SK-MEL-5 (cell line): ENCODE data around the gene PPARGC1A. TPM values are rescaled to one million over a fixed set of nuclear protein-coding genes. Genes with fewer than 3 reads are reported as not detected.

Experiments used
- DNase-seq: peaks from one replicate; pipeline ENCODE4 v3.0.0-alpha.2; 2016; ENCODE audit warnings: low read depth, low spot score
- in situ Hi-C: cut with HindIII; loops from 2 replicates; pipeline ENCODE4 v1.10.0; 2016; ENCODE audit warnings: low sequenced_read_pairs, high pct_unique_total_duplicates, low pct_unique_long_range_greater_than_20kb
- total RNA-seq: library from RNA; depleted of rRNA; stranded (reverse); fragments of >200 nt; shearing (Covaris generic); gene quantifications from 2 replicates; pipeline ENCODE4 v1.2.3, GENCODE V29; 2014

PPARGC1A gene
- total RNA-seq, 1 experiment from 2014 or later: 88.7 TPM

DNA sequence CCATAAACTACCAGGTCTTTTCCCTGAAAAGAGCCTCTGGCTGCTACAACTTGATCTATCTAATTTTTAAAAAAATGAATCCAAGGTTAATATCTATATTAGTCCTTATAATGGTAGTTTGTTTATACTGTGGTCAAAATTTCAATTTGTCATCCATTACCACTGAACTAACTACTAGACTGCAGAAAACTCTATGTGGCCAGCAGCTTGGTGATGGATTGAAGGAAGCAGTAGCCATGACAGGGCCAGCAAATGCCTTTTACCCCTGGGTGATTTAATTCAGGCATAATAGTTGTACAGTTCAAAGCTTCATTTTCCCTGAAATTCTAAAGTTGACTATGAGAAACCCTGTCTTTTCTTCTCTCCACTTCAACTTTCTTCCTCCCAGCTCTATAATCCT is 30.4 kb upstream of the PPARGC1A start:
- no peak for DNase-seq
- in situ Hi-C loops: no loop called here

- DNase-seq: no peak
- in situ Hi-C loops: no loop called here
Measured at GRCh38 chr4:23916282-23916681, 26.4 kb upstream of the PPARGC1A start.

DNA sequence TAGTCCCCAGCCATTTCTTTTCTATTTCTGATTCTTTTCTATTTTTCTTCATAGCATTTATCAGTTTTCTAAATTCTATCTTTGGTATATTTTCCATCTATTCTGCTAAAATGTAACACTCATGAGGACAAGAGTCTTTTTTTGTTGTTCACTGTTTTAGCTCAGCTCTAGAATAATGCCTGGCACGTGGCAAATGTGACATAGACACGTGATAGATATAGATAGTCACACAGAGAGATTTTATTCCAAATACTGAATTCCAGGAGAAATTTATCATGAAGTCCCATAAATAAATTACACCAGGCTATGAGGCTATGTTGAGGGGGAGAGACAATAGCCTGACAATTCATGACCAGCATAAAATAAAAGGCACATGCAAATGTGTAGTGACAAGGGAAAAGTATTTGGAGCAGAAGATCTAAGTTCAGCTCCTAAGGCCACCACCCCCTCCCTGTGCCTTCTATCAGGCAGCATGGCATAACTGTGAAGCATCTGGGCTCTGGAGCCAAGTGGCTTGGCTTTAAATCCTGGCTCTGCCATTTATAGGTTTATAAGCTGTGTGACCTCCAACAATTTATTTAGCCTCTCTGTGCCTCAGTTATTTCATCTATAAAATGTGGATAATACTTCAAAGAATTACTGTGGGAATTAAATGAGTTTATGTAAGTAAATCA is 25.7 kb upstream of the PPARGC1A start:
- no peak for DNase-seq
- in situ Hi-C loops: no loop called here

- in situ Hi-C loops: no loop called here
- DNase-seq: no peak
Measured at GRCh38 chr4:23911675-23912455, 22.0 kb upstream of the PPARGC1A start.

DNA sequence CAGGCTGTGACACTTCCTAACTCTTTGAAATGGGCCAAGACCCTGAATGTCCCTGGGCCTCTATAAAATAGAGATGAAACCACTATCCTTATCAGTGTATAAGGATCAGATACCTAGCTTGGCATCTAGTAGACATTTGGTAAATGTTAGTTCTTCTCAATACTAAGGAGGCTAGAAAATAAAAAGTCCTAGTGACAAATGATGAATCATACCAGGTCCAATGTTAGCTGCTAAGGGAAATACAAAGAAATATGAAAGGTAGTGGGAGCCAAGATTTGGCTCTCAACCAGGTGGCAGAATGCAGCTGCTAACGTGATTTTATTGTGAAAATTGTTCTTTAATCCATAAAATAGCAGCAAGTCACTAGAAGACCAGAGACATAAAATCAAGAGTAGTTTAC is 19.8 kb upstream of the PPARGC1A start:
- no peak for DNase-seq

GRCh38 chr4:23906839-23907238 is 17.0 kb upstream of the PPARGC1A start:
- in situ Hi-C loops: no loop called here
- DNase-seq: no peak

More for the DNA sequence above, 19.8 kb upstream of the PPARGC1A start:
- in situ Hi-C loops: no loop called here

GRCh38 chr4:23904639-23905071 is 14.8 kb upstream of the PPARGC1A start:
- no peak for DNase-seq
- in situ Hi-C loops: no loop called here

- DNase-seq: peak; percentile 98
- in situ Hi-C loops: no loop called here
Measured at GRCh38 chr4:23903859-23904438, 14.1 kb upstream of the PPARGC1A start.

- peak; percentile 71 for DNase-seq
- in situ Hi-C loops: no loop called here
Measured at GRCh38 chr4:23902222-23902804, 12.5 kb upstream of the PPARGC1A start.

DNA sequence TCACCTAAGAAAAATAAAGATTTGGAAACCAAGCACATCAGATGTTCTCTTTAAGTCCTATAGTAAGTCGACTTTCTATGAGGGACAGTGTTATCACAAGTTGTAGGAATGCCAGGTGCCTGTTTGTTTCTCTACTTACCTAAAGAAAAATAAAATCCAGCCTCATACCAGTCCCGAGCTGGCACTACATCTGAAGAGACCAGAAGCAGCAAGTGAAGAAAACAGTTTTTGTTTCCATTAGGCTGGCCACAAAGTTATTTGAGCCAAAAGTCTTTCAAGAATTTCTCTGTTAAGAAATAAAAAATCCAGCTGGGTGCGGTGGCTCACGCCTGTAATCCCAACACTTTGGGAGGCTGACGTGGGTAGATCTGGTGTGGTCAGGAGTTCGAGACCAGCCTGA is 10.8 kb upstream of the PPARGC1A start:
- in situ Hi-C loops: no loop called here
- no peak for DNase-seq

DNA sequence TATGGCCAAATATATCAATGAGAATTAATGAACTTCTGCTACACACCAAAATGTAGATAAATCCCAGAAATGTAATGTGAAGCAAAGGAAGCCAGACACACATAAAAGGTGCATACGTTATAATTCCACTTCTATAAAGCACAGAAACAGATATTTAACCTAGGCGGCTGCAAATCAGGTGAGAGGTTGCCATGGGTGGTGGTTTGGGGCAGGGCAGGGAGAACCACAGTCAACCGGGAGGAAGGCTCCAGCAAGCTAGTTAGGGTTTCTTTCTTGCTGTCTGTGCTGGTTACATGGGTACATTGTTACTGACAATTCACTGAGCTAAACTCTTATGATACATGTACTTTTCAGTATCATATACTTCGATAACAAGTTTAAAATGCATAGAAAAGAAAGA is 9.7 kb upstream of the PPARGC1A start:
- in situ Hi-C loops: no loop called here

DNA sequence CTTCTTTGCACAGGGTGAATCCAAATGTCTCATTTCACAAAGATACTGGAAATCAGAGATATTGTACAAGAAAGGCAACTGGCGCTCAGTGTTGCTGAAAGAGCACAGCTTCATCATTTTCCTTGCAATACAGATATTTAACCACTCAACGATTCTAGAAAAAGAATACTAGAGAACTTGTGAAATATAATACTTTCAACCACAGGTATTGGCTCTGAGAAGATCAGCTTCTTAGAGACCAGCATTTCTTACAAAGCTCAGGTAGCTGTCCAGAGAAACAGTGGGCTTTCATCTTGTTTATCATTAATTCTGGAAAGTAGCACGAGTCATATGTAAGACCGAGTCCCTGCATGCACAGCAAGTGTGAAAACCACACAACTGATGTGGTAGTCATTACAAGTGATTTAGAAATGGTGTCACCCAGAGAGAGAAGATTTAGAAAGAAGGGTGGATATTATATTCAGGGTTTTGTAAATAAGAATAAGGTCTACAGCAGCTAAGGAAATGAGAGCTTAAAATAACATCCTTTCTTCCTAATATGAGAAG is 7.8 kb upstream of the PPARGC1A start:
- in situ Hi-C loops: no loop called here
- DNase-seq: no peak

More for the DNA sequence above, 9.7 kb upstream of the PPARGC1A start:
- no peak for DNase-seq

GRCh38 chr4:23894021-23894420 is 4.2 kb upstream of the PPARGC1A start:
- in situ Hi-C loops: no loop called here
- peak; percentile 39 for DNase-seq

GRCh38 chr4:23891064-23891421 is 1.2 kb upstream of the PPARGC1A start:
- in situ Hi-C loops: no loop called here
- DNase-seq: peak; percentile 30

GRCh38 chr4:23890369-23891063 is 669 bp upstream of the PPARGC1A start:
- DNase-seq: peak; percentile 26
- in situ Hi-C loops: no loop called here

DNA sequence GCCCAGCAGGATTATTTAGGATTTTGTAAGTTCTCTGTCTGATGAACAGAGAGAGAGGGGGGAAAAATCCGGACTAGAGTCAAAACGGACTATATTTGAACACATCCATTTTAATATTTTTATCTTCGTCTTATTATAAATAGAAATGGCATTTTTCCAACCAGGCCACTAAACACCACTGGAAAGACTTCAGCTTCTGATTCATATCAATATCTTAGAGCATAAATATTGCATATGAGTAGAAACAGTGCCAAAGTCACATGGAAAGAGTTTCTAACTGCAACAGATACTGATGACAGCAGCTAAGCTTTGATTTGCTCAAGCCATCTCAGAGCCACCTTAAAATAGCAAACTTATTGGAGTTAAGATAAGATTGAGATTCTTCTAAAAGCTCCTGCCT is 456 bp downstream of the PPARGC1A start:
- in situ Hi-C loops: no loop called here
- no peak for DNase-seq

GRCh38 chr4:23888421-23889319 is 1.2 kb downstream of the PPARGC1A start:
- peak; percentile 48 for DNase-seq
- in situ Hi-C loops: no loop called here
